HepG2 (cell line): ENCODE results near the gene CTDNEP1. TPM values are rescaled to one million over a fixed set of nuclear protein-coding genes. Genes with fewer than 3 reads are reported as not detected.
A peak's percentile ranks its signal among the peaks of the same experiment; 100 is the strongest.

Experiments used
- BORCS8-MEF2B ChIP-seq: sonication (generic); formaldehyde crosslinking; IDR thresholded peaks from 2 replicates; pipeline ENCODE4 v1.8.0; 2022; ENCODE audit warnings: mild to moderate bottlenecking, missing genetic modification reagents
- CREB1 ChIP-seq, 2 experiments: fragments of 450-650 bp in 1 of 2; IDR thresholded peaks; 2 replicates each; pipeline ENCODE4 v1.6.1; 2016 to 2017; ENCODE audit warnings: control low read depth in 1 of 2, mild to moderate bottlenecking in 1 of 2, missing compliant biosample characterization in 1 of 2, missing genetic modification characterization in 1 of 2
- DR1 ChIP-seq: sonication (generic); formaldehyde crosslinking; IDR thresholded peaks from 2 replicates; pipeline ENCODE4 v1.8.0; 2021; ENCODE audit warnings: mild to moderate bottlenecking, missing genetic modification reagents, inconsistent platforms
- ERF ChIP-seq: IDR thresholded peaks from 2 replicates; pipeline ENCODE4 v1.6.1; 2018; ENCODE audit warnings: missing biosample characterization, missing genetic modification reagents
- FOXA3 ChIP-seq: IDR thresholded peaks from 2 replicates; pipeline ENCODE4 v1.6.1; 2016; ENCODE audit warnings: missing genetic modification reagents, missing compliant biosample characterization
- FOXP1 ChIP-seq, 2 experiments: fragments of 450-650 bp in 1 of 2; IDR thresholded peaks; 2 replicates each; pipeline ENCODE4 v1.6.1; 2017 to 2018; ENCODE audit warnings: antibody characterized with exemption in 1 of 2
- HDAC1 ChIP-seq: sonication (generic); formaldehyde crosslinking; IDR thresholded peaks from 2 replicates; pipeline ENCODE4 v1.5.1; 2020; ENCODE audit warnings: mild to moderate bottlenecking, missing genetic modification reagents
- HHEX ChIP-seq: IDR thresholded peaks from 2 replicates; pipeline ENCODE4 v1.6.1; 2016; ENCODE audit warnings: control low read depth
- KDM4B ChIP-seq: sonication (generic); formaldehyde crosslinking; IDR thresholded peaks from 2 replicates; pipeline ENCODE4 v1.4.0; 2020; ENCODE audit warnings: missing genetic modification reagents
- KLF6 ChIP-seq: IDR thresholded peaks from 2 replicates; pipeline ENCODE4 v1.8.0; 2016; ENCODE audit warnings: missing biosample characterization, missing genetic modification reagents
- MIER3 ChIP-seq: IDR thresholded peaks from 2 replicates; pipeline ENCODE4 v1.6.1; 2016; ENCODE audit warnings: missing compliant biosample characterization, borderline replicate concordance
- MTF1 ChIP-seq: sonication (generic); formaldehyde crosslinking; IDR thresholded peaks from 2 replicates; pipeline ENCODE4 v1.5.0; 2020; ENCODE audit warnings: missing genetic modification reagents
- NCOA2 ChIP-seq: sonication (generic); formaldehyde crosslinking; IDR thresholded peaks from 2 replicates; pipeline ENCODE4 v1.8.0; 2022; ENCODE audit warnings: inconsistent platforms
- PHB2 ChIP-seq: fragments of 450-650 bp; IDR thresholded peaks from 2 replicates; pipeline ENCODE4 v1.6.1; 2018; ENCODE audit not compliant: partially characterized antibody
- PHF20 ChIP-seq: sonication (generic); formaldehyde crosslinking; IDR thresholded peaks from 2 replicates; pipeline ENCODE4 v1.5.0; 2020; ENCODE audit warnings: mild to moderate bottlenecking, missing genetic modification reagents
- PHF5A ChIP-seq: IDR thresholded peaks from one replicate; pipeline ENCODE4 v1.6.1; 2018; ENCODE audit warnings: low read depth, missing genetic modification reagents; ENCODE audit not compliant: unreplicated experiment
- POLR2G ChIP-seq: fragments of 200-400 bp; formaldehyde crosslinking; IDR thresholded peaks from 2 replicates; pipeline ENCODE4 v1.6.1; 2018; ENCODE audit warnings: mild to moderate bottlenecking, low read depth, low read length, moderate library complexity
- RFX5 ChIP-seq: IDR thresholded peaks from 2 replicates; pipeline ENCODE4 v1.6.1; 2011; ENCODE audit warnings: low read depth, low read length, improper control_type of control experiment
- SIN3B ChIP-seq: fragments of 150-350 bp; IDR thresholded peaks from 2 replicates; pipeline ENCODE4 v1.6.1; 2014; ENCODE audit warnings: low read length
- THYN1 ChIP-seq: sonication (generic); formaldehyde crosslinking; IDR thresholded peaks from 2 replicates; pipeline ENCODE4 v1.8.1; 2023; ENCODE audit warnings: low read depth, mild to moderate bottlenecking, moderate library complexity, missing genetic modification reagents, borderline replicate concordance
- YEATS4 ChIP-seq: sonication (generic); formaldehyde crosslinking; IDR thresholded peaks from 2 replicates; pipeline ENCODE4 v1.4.0; 2020; ENCODE audit warnings: missing genetic modification reagents, borderline replicate concordance
- YY1 ChIP-seq: IDR thresholded peaks from 2 replicates; pipeline ENCODE4 v1.6.1; 2011; ENCODE audit warnings: low read length, low read depth, moderate library complexity, mild to moderate bottlenecking; ENCODE audit not compliant: insufficient read depth, insufficient replicate concordance
- ZNF235 ChIP-seq: sonication (generic); formaldehyde crosslinking; IDR thresholded peaks from 2 replicates; pipeline ENCODE4 v1.8.1; 2023; ENCODE audit warnings: mild to moderate bottlenecking, missing genetic modification reagents, borderline replicate concordance
- ZNF282 ChIP-seq: fragments of 450-650 bp; IDR thresholded peaks from 2 replicates; pipeline ENCODE4 v1.6.1; 2018; ENCODE audit not compliant: partially characterized antibody
- ZNF564 ChIP-seq: sonication (generic); formaldehyde crosslinking; IDR thresholded peaks from 2 replicates; pipeline ENCODE4 v1.8.1; 2023; ENCODE audit warnings: mild to moderate bottlenecking, missing genetic modification reagents
- ZNF614 ChIP-seq: IDR thresholded peaks from 2 replicates; pipeline ENCODE4 v1.6.1; 2018; ENCODE audit warnings: missing biosample characterization, missing genetic modification reagents, inconsistent platforms, borderline replicate concordance
- ZNF772 ChIP-seq: sonication (generic); formaldehyde crosslinking; IDR thresholded peaks from 2 replicates; pipeline ENCODE4 v1.5.0; 2020; ENCODE audit warnings: mild to moderate bottlenecking, missing genetic modification reagents
- polyA plus RNA-seq, 8 experiments: library from polyadenylated mRNA; depleted of rRNA in 3 of 8; stranded (reverse) in 7 of 8; unstranded in 1 of 8; fragments of >200 nt; fragmentation: Illumina TruSeq in 4 of 8; extraction: Trizol in 4 of 8; gene quantifications; 2 replicates each; pipeline versions ENCODE4 v1.2.1 to v1.2.3, GENCODE V29; 2011 to 2016; ENCODE audit warnings: low read depth in 4 of 8, missing spikeins in 1 of 8, mixed read lengths in 1 of 8; ENCODE audit not compliant: insufficient read depth in 1 of 8
- total RNA-seq, 5 experiments: library from RNA; depleted of rRNA; stranded (reverse); fragments of >200 nt; fragmentation: Illumina TruSeq; extraction: Trizol; gene quantifications; 2 replicates each; pipeline ENCODE4 v1.2.3, GENCODE V29; 2016; ENCODE audit warnings: low read depth in 1 of 5
- TF ChIP-seq, protein P1 (sequence below): sonication (generic); formaldehyde crosslinking; IDR thresholded peaks from 2 replicates; pipeline ENCODE4 v1.4.0; 2020; ENCODE audit warnings: missing genetic modification reagents, borderline replicate concordance
- TF ChIP-seq, protein P2 (sequence below): sonication (generic); formaldehyde crosslinking; IDR thresholded peaks from 2 replicates; pipeline ENCODE4 v1.4.0; 2020; ENCODE audit warnings: missing genetic modification reagents

Gene CTDNEP1
- total and polyA plus RNA-seq, 2 of the 13 experiments (the other 11 are each of a cell fraction or from before 2014, with no cell fraction given): 19.8 to 118 TPM

- TF ChIP-seq, protein P1, sequence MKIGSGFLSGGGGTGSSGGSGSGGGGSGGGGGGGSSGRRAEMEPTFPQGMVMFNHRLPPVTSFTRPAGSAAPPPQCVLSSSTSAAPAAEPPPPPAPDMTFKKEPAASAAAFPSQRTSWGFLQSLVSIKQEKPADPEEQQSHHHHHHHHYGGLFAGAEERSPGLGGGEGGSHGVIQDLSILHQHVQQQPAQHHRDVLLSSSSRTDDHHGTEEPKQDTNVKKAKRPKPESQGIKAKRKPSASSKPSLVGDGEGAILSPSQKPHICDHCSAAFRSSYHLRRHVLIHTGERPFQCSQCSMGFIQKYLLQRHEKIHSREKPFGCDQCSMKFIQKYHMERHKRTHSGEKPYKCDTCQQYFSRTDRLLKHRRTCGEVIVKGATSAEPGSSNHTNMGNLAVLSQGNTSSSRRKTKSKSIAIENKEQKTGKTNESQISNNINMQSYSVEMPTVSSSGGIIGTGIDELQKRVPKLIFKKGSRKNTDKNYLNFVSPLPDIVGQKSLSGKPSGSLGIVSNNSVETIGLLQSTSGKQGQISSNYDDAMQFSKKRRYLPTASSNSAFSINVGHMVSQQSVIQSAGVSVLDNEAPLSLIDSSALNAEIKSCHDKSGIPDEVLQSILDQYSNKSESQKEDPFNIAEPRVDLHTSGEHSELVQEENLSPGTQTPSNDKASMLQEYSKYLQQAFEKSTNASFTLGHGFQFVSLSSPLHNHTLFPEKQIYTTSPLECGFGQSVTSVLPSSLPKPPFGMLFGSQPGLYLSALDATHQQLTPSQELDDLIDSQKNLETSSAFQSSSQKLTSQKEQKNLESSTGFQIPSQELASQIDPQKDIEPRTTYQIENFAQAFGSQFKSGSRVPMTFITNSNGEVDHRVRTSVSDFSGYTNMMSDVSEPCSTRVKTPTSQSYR (CRISPR knock-in tag): peak; percentile 28; the same call in 1 of the 2 replicates
- peak; percentile 67; the same call in 1 of the 2 replicates for TF ChIP-seq ZNF235 (CRISPR knock-in tag)
- 0 out of 2 replicates have a peak, but pooled peaks have one; percentile 17 for TF ChIP-seq RFX5
- TF ChIP-seq FOXA3 (CRISPR knock-in tag): 0 out of 2 replicates have a peak, but pooled peaks have one; percentile 6
- no peak for TF ChIP-seq FOXP1 (IDR thresholded peaks at IDR 0.05)
- peak; percentile 30; the same call in 1 of the 2 replicates for TF ChIP-seq FOXP1 (CRISPR knock-in tag; IDR thresholded peaks at IDR 0.05)
- no peak for TF ChIP-seq HHEX (CRISPR knock-in tag)
- TF ChIP-seq SIN3B: no peak
- peak; percentile 39; the same call in 1 of the 2 replicates for TF ChIP-seq NCOA2 (CRISPR knock-in tag)
- TF ChIP-seq THYN1 (CRISPR knock-in tag): no peak
- TF ChIP-seq POLR2G: peak; percentile 80
- TF ChIP-seq ERF (CRISPR knock-in tag): no peak
- TF ChIP-seq PHF5A (CRISPR knock-in tag): no peak
- TF ChIP-seq ZNF614 (CRISPR knock-in tag): no peak
- TF ChIP-seq BORCS8-MEF2B: peak; percentile 28; the same call in 1 of the 2 replicates
- TF ChIP-seq, protein P2, sequence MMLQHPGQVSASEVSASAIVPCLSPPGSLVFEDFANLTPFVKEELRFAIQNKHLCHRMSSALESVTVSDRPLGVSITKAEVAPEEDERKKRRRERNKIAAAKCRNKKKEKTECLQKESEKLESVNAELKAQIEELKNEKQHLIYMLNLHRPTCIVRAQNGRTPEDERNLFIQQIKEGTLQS (CRISPR knock-in tag): peak; percentile 89
- peak; percentile 59; the same call in 1 of the 2 replicates for TF ChIP-seq HDAC1 (CRISPR knock-in tag)
- TF ChIP-seq KLF6: peak; percentile 84
- no peak for TF ChIP-seq CREB1 (IDR thresholded peaks at IDR 0.05)
- TF ChIP-seq CREB1 (CRISPR knock-in tag; IDR thresholded peaks at IDR 0.05): peak; percentile 81
- TF ChIP-seq YEATS4 (CRISPR knock-in tag): peak; percentile 72
- TF ChIP-seq DR1 (CRISPR knock-in tag): no peak
- TF ChIP-seq ZNF564 (CRISPR knock-in tag): no peak
- no peak for TF ChIP-seq ZNF282
- peak; percentile 34 for TF ChIP-seq YY1
- TF ChIP-seq MTF1 (CRISPR knock-in tag): no peak
- no peak for TF ChIP-seq ZNF772 (CRISPR knock-in tag)
- TF ChIP-seq PHB2: no peak
- TF ChIP-seq MIER3: no peak
- TF ChIP-seq PHF20 (CRISPR knock-in tag): no peak; the same call in 1 of the 2 replicates
- TF ChIP-seq KDM4B (CRISPR knock-in tag): no peak
These were observed 7.4 kb upstream of the CTDNEP1 start (continued) for GRCh38 chr17:7258731-7259554.
